22Rv1 (cell line): Measurements from ENCODE around the gene ASMTL.

Experiments
- CTCF ChIP-seq: fragments of 450-650 bp; IDR thresholded peaks from 2 replicates; pipeline ENCODE4 v1.5.1; 2017; ENCODE audit warnings: mild to moderate bottlenecking
- ZFX ChIP-seq: fragments of 450-650 bp; IDR thresholded peaks from 2 replicates; pipeline ENCODE4 v1.6.1; 2017; ENCODE audit warnings: antibody characterized with exemption, borderline replicate concordance

- TF ChIP-seq CTCF (no peak), ZFX (no peak)
Measured at GRCh38 chrX:1361275-1361674, 91.4 kb downstream of the ASMTL start.
